HG03571 (cell line): ENCODE measurements around the gene PPT2.

Experiments used
- ATAC-seq: cut with Tn5 transposase; IDR thresholded peaks from one replicate; pipeline ENCODE4 v1.9.1; 2021; ENCODE audit not compliant: unreplicated experiment

Gene PPT2

GRCh38 chr6:32151181-32151862 is 2.6 kb upstream of the PPT2 start:
- ATAC-seq = no peak

GRCh38 chr6:32151863-32152768 is 1.8 kb upstream of the PPT2 start, which contains the start of gene PRRT1:
Gene PRRT1, minus strand, starts transcription at chr6:32151939. Its CDS starts 112 bp downstream, at chr6:32151827.
- ATAC-seq = no peak

- no peak for ATAC-seq
Measured at GRCh38 chr6:32152769-32153563, 975 bp upstream of the PPT2 start.

- ATAC-seq = no peak
Measured at GRCh38 chr6:32154514-32155161, 697 bp downstream of the PPT2 start.

GRCh38 chr6:32156891-32157290 is 3.0 kb downstream of the PPT2 start:
- ATAC-seq = no peak

GRCh38 chr6:32158052-32158451 is 4.1 kb downstream of the PPT2 start:
- no peak for ATAC-seq

GRCh38 chr6:32163559-32164258 is 9.8 kb downstream of the PPT2 start:
- ATAC-seq = no peak

GRCh38 chr6:32164295-32164694 is 10.4 kb downstream of the PPT2 start, which contains the start of gene EGFL8:
Gene EGFL8, plus strand, starts transcription at chr6:32164595. Its CDS starts 1,571 bp downstream, at chr6:32166166.
- ATAC-seq = no peak

- no peak for ATAC-seq
Measured at GRCh38 chr6:32166411-32167061, 12.6 kb downstream of the PPT2 start.

GRCh38 chr6:32167154-32167760 is 13.3 kb downstream of the PPT2 start:
- no peak for ATAC-seq

GRCh38 chr6:32167761-32168262 is 13.9 kb downstream of the PPT2 start:
- ATAC-seq = no peak

GRCh38 chr6:32168350-32168749 is 14.4 kb downstream of the PPT2 start:
- ATAC-seq = no peak

GRCh38 chr6:32168807-32169591 is 15.1 kb downstream of the PPT2 start:
- no peak for ATAC-seq

GRCh38 chr6:32170294-32170693 is 16.4 kb downstream of the PPT2 start:
- no peak for ATAC-seq

GRCh38 chr6:32171234-32171633 is 17.3 kb downstream of the PPT2 start:
- no peak for ATAC-seq

GRCh38 chr6:32173051-32173727 is 19.2 kb downstream of the PPT2 start:
- no peak for ATAC-seq

- no peak for ATAC-seq
Measured at GRCh38 chr6:32174416-32174815, 20.5 kb downstream of the PPT2 start.

- ATAC-seq = no peak
Measured at GRCh38 chr6:32175322-32175710, 21.4 kb downstream of the PPT2 start.
